B cell (primary cell): ENCODE data around the gene CTBP2. TPM values are rescaled to one million over a fixed set of nuclear protein-coding genes. Genes with fewer than 3 reads are reported as not detected.
A peak's percentile ranks its signal among the peaks of the same experiment; 100 is the strongest.

Source experiments
- ATAC-seq: fragments of 200-7000 bp; cut with Tn5 transposase; one replicate; pipeline ENCODE4 v1.10.0; 2021; ENCODE audit warnings: low read depth, mild to moderate bottlenecking, moderate number of reproducible peaks, moderate library complexity
- CTCF ChIA-PET: fragments of 350-600 bp; sonication (Branson Sonifier 250); formaldehyde crosslinking; loops from one replicate; lab custom pipeline; 2021; ENCODE audit warnings: antibody characterized with exemption, inconsistent platforms; lab: Charles Lee
- POLR2A ChIA-PET: fragments of 350-600 bp; sonication (Branson Sonifier 250); formaldehyde crosslinking; loops from one replicate; lab custom pipeline; 2021; ENCODE audit warnings: antibody characterized with exemption; lab: Charles Lee
- DNase-seq: peaks from one replicate; pipeline ENCODE4 v3.0.0; 2013
- H2AFZ ChIP-seq: 2 replicates; pipeline ENCODE4 v1.6.1; 2012; ENCODE audit warnings: mild to moderate bottlenecking, low read depth, low read length; ENCODE audit not compliant: insufficient read depth, poor library complexity, severe bottlenecking
- H3K27ac ChIP-seq, 2 donors: 1 replicate in 1 of 2; 2 replicates in 1 of 2; pipeline ENCODE4 v1.5.1; 2012 to 2013; ENCODE audit warnings: low read length in 2 of 2, mild to moderate bottlenecking in 2 of 2, moderate library complexity in 1 of 2
- H3K27me3 ChIP-seq, 4 experiments: fragments of 200-600 bp in 1 of 4; sonication (generic) in 1 of 4; replicated peaks in 1 of 4; 1 replicate in 2 of 4; 2 replicates in 2 of 4; pipeline versions ENCODE4 v1.6.1 to v1.7.0; 2013 to 2016; ENCODE audit warnings: low read length in 3 of 4, mild to moderate bottlenecking in 2 of 4, mixed read lengths in 1 of 4, moderate library complexity in 1 of 4; ENCODE audit not compliant: insufficient read depth in 4 of 4, control insufficient read depth in 3 of 4; ENCODE audit errors: control extremely low read depth in 1 of 4
- H3K36me3 ChIP-seq, 2 experiments: replicated peaks in 1 of 2; 1 replicate in 1 of 2; 2 replicates in 1 of 2; pipeline versions ENCODE4 v1.6.1 to v1.7.1; 2013; ENCODE audit warnings: low read length in 1 of 2; ENCODE audit not compliant: insufficient read depth in 2 of 2, control insufficient read depth in 1 of 2; ENCODE audit errors: control extremely low read depth in 1 of 2, extremely low read depth in 1 of 2
- H3K4me1 ChIP-seq, 2 donors: fragments of 200-600 bp in 1 of 2; sonication (generic) in 1 of 2; 1 replicate in 1 of 2; 2 replicates in 1 of 2; pipeline versions ENCODE4 v1.5.1 to v1.6.1; 2013 to 2017; ENCODE audit warnings: low read length in 2 of 2; ENCODE audit not compliant: control insufficient read depth in 2 of 2, insufficient read depth in 2 of 2
- H3K4me2 ChIP-seq: replicated peaks from 2 replicates; pipeline ENCODE3; 2012; ENCODE audit warnings: mild to moderate bottlenecking, low read depth, low read length; ENCODE audit not compliant: poor library complexity, severe bottlenecking
- H3K4me3 ChIP-seq, 5 experiments: fragments of 200-600 bp in 1 of 5; sonication (generic) in 1 of 5; 1 replicate in 3 of 5; 2 replicates in 2 of 5; pipeline versions ENCODE4 v1.5.1 to v1.7.0; 2011 to 2016; ENCODE audit warnings: low read length in 4 of 5, mild to moderate bottlenecking in 4 of 5, low read depth in 2 of 5, control low read depth in 1 of 5, moderate library complexity in 1 of 5; ENCODE audit not compliant: insufficient read depth in 1 of 5; ENCODE audit errors: control extremely low read depth in 1 of 5, extremely low read depth in 1 of 5
- H3K79me2 ChIP-seq: fragments of 200-600 bp; sonication (generic); one replicate; pipeline ENCODE4 v1.6.0; 2016; ENCODE audit warnings: low read length; ENCODE audit not compliant: control insufficient read depth, insufficient read depth
- H3K9ac ChIP-seq: fragments of 200-600 bp; sonication (generic); 2 replicates; pipeline ENCODE4 v1.6.1; 2017; ENCODE audit warnings: mild to moderate bottlenecking, low read length, moderate library complexity
- H3K9me3 ChIP-seq, 3 donors: one replicate each; pipeline versions ENCODE4 v1.6.1 to v1.7.1; 2013; ENCODE audit warnings: low read length in 2 of 3; ENCODE audit not compliant: control insufficient read depth in 2 of 3, insufficient read depth in 1 of 3; ENCODE audit errors: control extremely low read depth in 1 of 3
- H4K20me1 ChIP-seq: 2 replicates; pipeline ENCODE4 v1.6.0; 2012; ENCODE audit warnings: mild to moderate bottlenecking, low read length; ENCODE audit not compliant: insufficient read depth, control insufficient read depth, poor library complexity, severe bottlenecking
- H3K27ac Mint-ChIP-seq: one replicate; pipeline ENCODE4 v1.8.0; 2021; ENCODE audit warnings: mixed read lengths
- H3K27me3 Mint-ChIP-seq: one replicate; pipeline ENCODE4 v1.8.0; 2021; ENCODE audit warnings: mixed read lengths
- H3K4me1 Mint-ChIP-seq: one replicate; pipeline ENCODE4 v1.8.0; 2021; ENCODE audit warnings: mixed read lengths
- H3K4me3 Mint-ChIP-seq: one replicate; pipeline ENCODE4 v1.8.0; 2021; ENCODE audit warnings: mixed read lengths
- H3K9me3 Mint-ChIP-seq: one replicate; pipeline ENCODE4 v1.8.0; 2022; ENCODE audit warnings: mixed read lengths; ENCODE audit not compliant: insufficient read depth
- EZH2 ChIP-seq: IDR thresholded peaks from 2 replicates; pipeline ENCODE4 v1.6.1; 2012; ENCODE audit warnings: borderline replicate concordance, low read depth, mild to moderate bottlenecking, moderate library complexity, low read length; ENCODE audit not compliant: insufficient read depth, poor library complexity, severe bottlenecking
- WGBS: methylation state at CpG from one replicate; pipeline ENCODE4 v1.1.5; 2013; ENCODE audit warnings: missing lambda C conversion rate; ENCODE audit not compliant: insufficient coverage; 5-methylcytosine and 5-hydroxymethylcytosine counted together
- intact Hi-C: fragments of 100-400 bp; cut with micrococcal nuclease; formaldehyde crosslinking; loops from one replicate; pipeline ENCODE4 v1.10.0; 2022
- polyA plus RNA-seq: library from polyadenylated mRNA; depleted of rRNA; stranded (reverse); fragments of >200 nt; gene quantifications from 2 replicates; pipeline ENCODE4 v1.2.3, GENCODE V29; 2012
- total RNA-seq, 2 donors: library from RNA; stranded (reverse); fragments of 120-200 nt in 1 of 2; gene quantifications; 1 replicate in 1 of 2; 2 replicates in 1 of 2; pipeline versions ENCODE4 v1.2.3 to v1.2.4, GENCODE V29; 2013 to 2022
- TF ChIP-seq, protein P1 (sequence below): fragments of 200-600 bp; IDR thresholded peaks from one replicate; pipeline ENCODE4 v1.8.0; 2022; ENCODE audit warnings: antibody characterized with exemption, mild to moderate bottlenecking

Gene CTBP2
- total and polyA plus RNA-seq, 2 donors (not counting 1 experiment from before 2014, with no cell fraction given) = 0.39 to 0.85 TPM

GRCh38 chr10:125158601-125159485 lies 1.5 kb downstream of the CTBP2 start:
- peak overlapping the region; percentile 53 for H3K9ac ChIP-seq
- peaks cover 0 to 50% (median 39%) of the 10 kb centered on the region in 4 experiments for H3K27me3 ChIP-seq
- peak overlapping the region; percentile 13 to 59 (median 44) for H3K4me3 ChIP-seq
- H3K4me1 ChIP-seq = peaks cover 9 to 23% of the 10 kb centered on the region in 2 donors
- ChIA-PET CTCF (no interaction called here), POLR2A (interaction anchor here (0.5 kb wide), 1 partner anchor 13 kb away, joined by 3 read pairs; no protein-coding TSS in a partner anchor)
- intact Hi-C loops = no loop called here
- peaks cover 0 to 14% (median 0%) of the 10 kb centered on the region in 3 donors for H3K9me3 ChIP-seq
- DNase-seq (peak; percentile 47), ATAC-seq (peak; percentile 52)
- no peak for TF ChIP-seq EZH2
- TF ChIP-seq, protein P1, sequence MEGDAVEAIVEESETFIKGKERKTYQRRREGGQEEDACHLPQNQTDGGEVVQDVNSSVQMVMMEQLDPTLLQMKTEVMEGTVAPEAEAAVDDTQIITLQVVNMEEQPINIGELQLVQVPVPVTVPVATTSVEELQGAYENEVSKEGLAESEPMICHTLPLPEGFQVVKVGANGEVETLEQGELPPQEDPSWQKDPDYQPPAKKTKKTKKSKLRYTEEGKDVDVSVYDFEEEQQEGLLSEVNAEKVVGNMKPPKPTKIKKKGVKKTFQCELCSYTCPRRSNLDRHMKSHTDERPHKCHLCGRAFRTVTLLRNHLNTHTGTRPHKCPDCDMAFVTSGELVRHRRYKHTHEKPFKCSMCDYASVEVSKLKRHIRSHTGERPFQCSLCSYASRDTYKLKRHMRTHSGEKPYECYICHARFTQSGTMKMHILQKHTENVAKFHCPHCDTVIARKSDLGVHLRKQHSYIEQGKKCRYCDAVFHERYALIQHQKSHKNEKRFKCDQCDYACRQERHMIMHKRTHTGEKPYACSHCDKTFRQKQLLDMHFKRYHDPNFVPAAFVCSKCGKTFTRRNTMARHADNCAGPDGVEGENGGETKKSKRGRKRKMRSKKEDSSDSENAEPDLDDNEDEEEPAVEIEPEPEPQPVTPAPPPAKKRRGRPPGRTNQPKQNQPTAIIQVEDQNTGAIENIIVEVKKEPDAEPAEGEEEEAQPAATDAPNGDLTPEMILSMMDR = no peak
- H3K27ac Mint-ChIP-seq = peak overlapping the region; percentile 37
- H3K9me3 Mint-ChIP-seq = no peaks in the 10 kb centered on the region
- H3K27me3 Mint-ChIP-seq = peaks cover 52% of the 10 kb centered on the region
- peak overlapping the region; percentile 26 for H2AFZ ChIP-seq
- H3K79me2 ChIP-seq = no peaks in the 10 kb centered on the region
- H3K4me3 Mint-ChIP-seq = peak overlapping the region; percentile 88
- H3K27ac ChIP-seq = no peak overlapping the region
- no peaks in the 10 kb centered on the region for H3K36me3 ChIP-seq
- peaks cover 11% of the 10 kb centered on the region for H3K4me1 Mint-ChIP-seq
- WGBS = under 1% methylated on average over 98 of the region's 115 CpGs
- H4K20me1 ChIP-seq = no peaks in the 10 kb centered on the region
- H3K4me2 ChIP-seq = peak overlapping the region; percentile 92

DNA sequence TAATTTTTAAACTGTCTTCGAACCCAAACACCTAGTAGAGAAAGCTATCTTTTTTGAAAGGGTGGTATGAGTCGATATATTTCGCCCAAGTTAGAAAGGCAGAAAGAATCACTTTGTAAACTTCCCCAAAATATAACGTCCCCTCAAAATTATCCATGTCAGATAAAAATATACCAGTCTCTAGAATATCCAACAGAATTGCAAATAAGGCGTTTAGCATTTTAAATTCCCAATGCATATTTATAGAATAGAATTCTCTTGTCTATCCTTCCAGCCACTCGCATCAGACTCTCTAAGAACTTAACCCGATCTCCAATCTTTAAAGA lies 2.1 kb downstream of the CTBP2 start:
- TF ChIP-seq EZH2 = no peak
- TF ChIP-seq, protein P1 = no peak

More for the DNA sequence above, 2.1 kb downstream of the CTBP2 start:
- peaks cover 56% of the 10 kb centered on the region for H3K27me3 Mint-ChIP-seq
- H3K4me3 Mint-ChIP-seq = peak overlapping the region; percentile 88
- H3K36me3 ChIP-seq = no peaks in the 10 kb centered on the region
- H3K79me2 ChIP-seq = no peaks in the 10 kb centered on the region
- ChIA-PET POLR2A (interaction anchor here (0.5 kb wide), 1 partner anchor 14 kb away, joined by 3 read pairs; no protein-coding TSS in a partner anchor), CTCF (no interaction called here)
- peak overlapping the region; percentile 13 to 53 (median 40) for H3K4me3 ChIP-seq
- peak overlapping the region; percentile 87 for H3K4me2 ChIP-seq
- ATAC-seq (no peak), DNase-seq (no peak)
- H3K4me1 Mint-ChIP-seq = peaks cover 11% of the 10 kb centered on the region
- intact Hi-C loops = no loop called here
- H3K4me1 ChIP-seq = peaks cover 9 to 23% of the 10 kb centered on the region in 2 donors
- H3K27ac ChIP-seq = no peak overlapping the region
- 0% methylated on average over 1 of the region's 7 CpGs for WGBS
- H3K9ac ChIP-seq = no peak overlapping the region
- H4K20me1 ChIP-seq = no peaks in the 10 kb centered on the region
- H2AFZ ChIP-seq = peak overlapping the region; percentile 26
- H3K27ac Mint-ChIP-seq = peak overlapping the region; percentile 37
- no peaks in the 10 kb centered on the region for H3K9me3 Mint-ChIP-seq
- peaks cover 0 to 55% (median 39%) of the 10 kb centered on the region in 4 experiments for H3K27me3 ChIP-seq
- H3K9me3 ChIP-seq = peaks cover 0 to 14% (median 0%) of the 10 kb centered on the region in 3 donors
